GM06990 (cell line): ENCODE measurements around the gene GABBR2.

Experiments used
- DNase-seq: peaks from one replicate; pipeline ENCODE4 v3.0.0-alpha.2; 2011; ENCODE audit not compliant: insufficient read length; ENCODE audit errors: extremely low read depth
- H3K27me3 ChIP-seq: replicated peaks from 2 replicates; pipeline ENCODE4 v1.6.0; 2011; ENCODE audit warnings: low read length; ENCODE audit not compliant: control insufficient read depth, insufficient read depth
- H3K36me3 ChIP-seq: 2 replicates; pipeline ENCODE4 v1.5.1; 2011; ENCODE audit warnings: low read length; ENCODE audit not compliant: control insufficient read depth, insufficient read depth
- H3K4me3 ChIP-seq: replicated peaks from 2 replicates; pipeline ENCODE4 v1.5.1; 2011; ENCODE audit warnings: low read depth, mild to moderate bottlenecking, control low read depth, low read length
- TF ChIP-seq, protein P1 (sequence below): IDR thresholded peaks from 2 replicates; pipeline ENCODE4 v1.5.1; 2011; ENCODE audit warnings: low read length, control low read depth, mild to moderate bottlenecking, inconsistent platforms; ENCODE audit not compliant: insufficient read depth, poor library complexity, severe bottlenecking

Gene GABBR2

DNA sequence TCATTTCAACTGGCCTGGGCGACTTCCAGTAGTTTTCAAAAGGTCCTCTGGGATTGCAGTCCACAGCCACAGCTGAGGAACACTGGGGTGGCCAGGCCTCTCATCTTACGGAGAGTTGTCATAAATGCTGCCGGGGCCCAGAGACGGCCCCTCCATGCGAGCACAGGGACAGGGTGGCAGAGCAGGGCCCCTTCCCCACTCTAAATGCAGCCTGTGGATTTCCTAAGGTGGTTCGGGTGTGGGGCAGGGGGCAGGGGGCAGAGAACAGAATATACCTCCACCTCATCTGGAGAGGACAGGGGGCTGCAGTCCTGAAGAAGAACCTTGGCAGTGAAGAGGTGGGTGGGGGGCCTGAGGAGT lies 339.7 kb downstream of the GABBR2 start:
- TF ChIP-seq, protein P1, sequence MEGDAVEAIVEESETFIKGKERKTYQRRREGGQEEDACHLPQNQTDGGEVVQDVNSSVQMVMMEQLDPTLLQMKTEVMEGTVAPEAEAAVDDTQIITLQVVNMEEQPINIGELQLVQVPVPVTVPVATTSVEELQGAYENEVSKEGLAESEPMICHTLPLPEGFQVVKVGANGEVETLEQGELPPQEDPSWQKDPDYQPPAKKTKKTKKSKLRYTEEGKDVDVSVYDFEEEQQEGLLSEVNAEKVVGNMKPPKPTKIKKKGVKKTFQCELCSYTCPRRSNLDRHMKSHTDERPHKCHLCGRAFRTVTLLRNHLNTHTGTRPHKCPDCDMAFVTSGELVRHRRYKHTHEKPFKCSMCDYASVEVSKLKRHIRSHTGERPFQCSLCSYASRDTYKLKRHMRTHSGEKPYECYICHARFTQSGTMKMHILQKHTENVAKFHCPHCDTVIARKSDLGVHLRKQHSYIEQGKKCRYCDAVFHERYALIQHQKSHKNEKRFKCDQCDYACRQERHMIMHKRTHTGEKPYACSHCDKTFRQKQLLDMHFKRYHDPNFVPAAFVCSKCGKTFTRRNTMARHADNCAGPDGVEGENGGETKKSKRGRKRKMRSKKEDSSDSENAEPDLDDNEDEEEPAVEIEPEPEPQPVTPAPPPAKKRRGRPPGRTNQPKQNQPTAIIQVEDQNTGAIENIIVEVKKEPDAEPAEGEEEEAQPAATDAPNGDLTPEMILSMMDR = no peak
- no peak for DNase-seq
- Histone ChIP-seq H3K4me3 (no peak overlapping the region), H3K36me3 (no peaks in the 10 kb centered on the region), H3K27me3 (no peaks in the 10 kb centered on the region; the same call in 1 of the 2 replicates)

DNA sequence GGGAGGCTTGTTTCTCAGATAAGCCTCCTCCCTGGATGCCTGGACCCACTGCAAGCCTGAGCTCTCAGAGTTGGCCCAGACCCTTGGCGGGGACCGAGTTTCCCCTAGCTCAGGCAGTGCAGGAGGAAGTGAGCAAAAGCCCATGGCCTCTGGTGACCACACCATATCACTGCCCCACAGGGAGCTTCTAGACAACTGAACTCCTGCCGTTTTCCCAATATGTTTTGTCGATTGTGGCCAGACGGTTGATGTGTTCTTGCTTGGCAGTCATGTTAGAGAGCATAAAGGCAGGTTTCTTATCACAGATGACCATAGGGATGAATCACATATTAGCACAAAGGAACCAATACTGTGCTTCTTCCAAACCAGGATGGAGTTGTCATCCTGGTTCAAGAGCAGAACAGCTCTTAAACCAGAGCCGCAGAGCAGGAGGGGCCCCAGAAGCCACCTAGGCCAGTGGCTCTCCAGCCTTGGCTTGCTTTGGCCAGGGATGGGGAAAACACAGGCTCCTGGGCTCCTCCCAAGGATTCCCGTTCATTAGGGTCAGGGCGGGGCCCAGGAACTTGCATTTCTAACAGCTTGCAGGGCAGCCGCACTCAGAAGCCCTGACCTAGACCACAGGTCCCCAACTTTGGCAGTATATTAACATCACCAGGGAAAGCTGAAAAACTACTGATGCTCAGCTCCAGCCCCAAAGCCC lies 340.2 kb downstream of the GABBR2 start:
- TF ChIP-seq, protein P1 = no peak

DNA sequence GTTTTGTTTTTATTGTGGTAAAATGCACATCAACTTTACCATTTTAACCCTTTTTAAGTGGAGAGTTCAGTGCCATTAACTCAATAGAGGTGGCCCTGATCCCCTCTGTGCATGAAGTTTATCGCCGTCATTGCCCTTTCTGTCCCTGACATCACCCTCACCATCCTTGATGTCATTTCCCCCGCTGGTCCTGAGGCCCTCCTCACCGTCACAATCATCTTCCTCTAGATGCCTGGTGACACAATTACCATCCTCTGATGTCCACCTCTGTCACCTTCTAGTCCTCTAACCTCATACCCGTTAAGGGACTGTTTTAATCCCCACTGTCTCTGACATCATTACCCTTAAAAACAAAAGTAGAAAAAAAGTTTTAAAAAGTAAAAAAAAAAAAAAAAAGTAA lies 340.8 kb downstream of the GABBR2 start:
- TF ChIP-seq, protein P1 = no peak
- DNase-seq = no peak
- H3K27me3 ChIP-seq = no peaks in the 10 kb centered on the region; the same call in 1 of the 2 replicates
- no peak overlapping the region for H3K4me3 ChIP-seq
- no peaks in the 10 kb centered on the region for H3K36me3 ChIP-seq

More for the DNA sequence above, 340.2 kb downstream of the GABBR2 start:
- Histone ChIP-seq H3K4me3 (no peak overlapping the region), H3K36me3 (no peaks in the 10 kb centered on the region), H3K27me3 (no peaks in the 10 kb centered on the region; the same call in 1 of the 2 replicates)
- DNase-seq = no peak

DNA sequence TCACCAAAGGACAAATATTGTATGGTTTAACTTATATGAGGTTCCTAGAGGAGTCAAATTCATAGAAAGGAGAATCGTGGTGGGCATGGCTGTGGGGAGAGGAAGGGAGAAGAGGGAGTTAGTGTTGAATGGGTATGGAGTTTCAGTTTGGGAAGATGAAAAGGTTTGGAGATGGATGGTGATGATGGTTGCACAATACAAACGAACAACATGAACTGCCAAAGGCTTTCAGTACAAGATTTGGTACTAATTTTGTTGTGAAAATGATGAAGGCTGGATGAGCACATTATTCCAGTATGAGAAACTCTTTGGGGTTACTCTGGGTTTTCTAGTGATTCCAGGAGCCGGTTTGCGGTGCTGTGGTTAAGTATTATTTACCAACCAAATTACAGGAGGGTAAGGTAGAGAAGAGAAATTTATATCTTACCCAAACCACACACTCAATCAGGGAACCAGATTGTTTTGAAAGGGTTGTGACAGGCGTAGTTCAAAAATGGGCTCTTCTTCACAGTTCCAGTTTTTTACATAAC lies 341.3 kb downstream of the GABBR2 start:
- Histone ChIP-seq H3K36me3 (no peaks in the 10 kb centered on the region), H3K27me3 (no peaks in the 10 kb centered on the region; the same call in none of the 2 replicates)

DNA sequence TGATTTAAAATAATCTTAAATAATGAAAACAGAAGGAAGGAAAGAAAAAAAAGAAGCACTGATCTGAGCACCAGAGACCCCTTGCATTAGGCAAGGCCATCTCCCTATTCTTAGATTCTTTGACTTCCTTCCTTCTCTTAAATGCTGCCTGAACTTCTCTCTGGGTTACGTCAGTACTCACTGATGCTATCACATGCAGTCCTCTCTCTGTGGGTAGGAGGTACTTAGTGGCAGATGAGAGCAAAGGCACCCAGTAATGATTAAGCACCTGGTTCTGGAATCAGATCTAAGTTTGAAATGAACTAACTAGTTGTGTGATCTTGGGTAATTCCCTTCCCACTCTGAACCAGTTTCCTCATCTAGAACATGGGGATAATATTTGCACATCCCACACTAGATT lies 343.0 kb downstream of the GABBR2 start:
- no peak for DNase-seq
- peaks cover 2% of the 10 kb centered on the region for H3K27me3 ChIP-seq
- no peak overlapping the region for H3K4me3 ChIP-seq
- H3K36me3 ChIP-seq = no peaks in the 10 kb centered on the region
- TF ChIP-seq, protein P1 = no peak

More for the DNA sequence above, 341.3 kb downstream of the GABBR2 start:
- no peak overlapping the region for H3K4me3 ChIP-seq
- TF ChIP-seq, protein P1 = no peak
- no peak for DNase-seq

DNA sequence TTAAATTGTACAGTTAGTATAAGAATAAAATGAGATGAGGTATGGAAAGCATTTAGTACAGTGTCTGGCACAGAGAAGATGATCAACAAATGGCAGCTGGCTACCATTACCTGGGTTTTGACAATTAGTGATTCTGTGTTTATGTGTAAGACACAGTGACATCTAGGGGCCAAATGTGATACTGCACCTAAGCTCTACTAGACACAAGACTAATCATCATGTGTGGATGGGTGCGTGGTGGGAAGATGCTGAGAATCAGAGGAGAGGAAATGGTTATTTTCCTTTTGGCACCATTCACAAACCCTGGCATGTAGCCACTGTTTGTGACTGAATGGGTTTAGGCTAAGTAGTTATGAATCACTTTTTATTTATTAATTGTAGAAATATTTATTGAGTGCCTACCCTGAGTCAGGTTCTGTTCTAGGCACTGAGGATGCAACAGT lies 343.5 kb downstream of the GABBR2 start:
- no peak for DNase-seq
- TF ChIP-seq, protein P1 = peak; percentile 52
- Histone ChIP-seq H3K36me3 (no peaks in the 10 kb centered on the region), H3K4me3 (no peak overlapping the region), H3K27me3 (peaks cover 2% of the 10 kb centered on the region)
